GM12875 (cell line): ENCODE data around the gene FAM117B.

Experiments used
- H3K4me3 ChIP-seq: one replicate; pipeline ENCODE4 v1.5.1; 2011; ENCODE audit warnings: low read depth, low read length, control low read depth
- CTCF ChIP-seq: IDR thresholded peaks from 2 replicates; pipeline ENCODE4 v1.5.1; 2011; ENCODE audit warnings: low read depth, mild to moderate bottlenecking, control low read depth, inconsistent platforms, low read length, moderate library complexity, borderline replicate concordance; ENCODE audit not compliant: insufficient read depth

FAM117B gene

GRCh38 chr2:202687276-202687675 lies 52.5 kb downstream of the FAM117B start:
- no peak for TF ChIP-seq CTCF
- no peak overlapping the region for H3K4me3 ChIP-seq

- TF ChIP-seq CTCF: no peak
- no peak overlapping the region for H3K4me3 ChIP-seq
Observed at GRCh38 chr2:202689459-202689858, 54.7 kb downstream of the FAM117B start.

- TF ChIP-seq CTCF: no peak
- H3K4me3 ChIP-seq: no peak overlapping the region
Observed at GRCh38 chr2:202689898-202690297, 55.1 kb downstream of the FAM117B start.

- H3K4me3 ChIP-seq: no peak overlapping the region
Observed at GRCh38 chr2:202690321-202690900, 55.6 kb downstream of the FAM117B start.

GRCh38 chr2:202693503-202693902 lies 58.7 kb downstream of the FAM117B start:
- TF ChIP-seq CTCF: no peak
- H3K4me3 ChIP-seq: no peak overlapping the region

More at GRCh38 chr2:202690321-202690900, 55.6 kb downstream of the FAM117B start:
- TF ChIP-seq CTCF: no peak

- no peak overlapping the region for H3K4me3 ChIP-seq
- TF ChIP-seq CTCF: no peak
Observed at GRCh38 chr2:202695166-202695565, 60.4 kb downstream of the FAM117B start.

GRCh38 chr2:202700075-202700901 lies 65.5 kb downstream of the FAM117B start:
- no peak for TF ChIP-seq CTCF
- H3K4me3 ChIP-seq: no peak overlapping the region
